ENCODE results near the gene LMBRD2.

The LMBRD2 gene

DNA sequence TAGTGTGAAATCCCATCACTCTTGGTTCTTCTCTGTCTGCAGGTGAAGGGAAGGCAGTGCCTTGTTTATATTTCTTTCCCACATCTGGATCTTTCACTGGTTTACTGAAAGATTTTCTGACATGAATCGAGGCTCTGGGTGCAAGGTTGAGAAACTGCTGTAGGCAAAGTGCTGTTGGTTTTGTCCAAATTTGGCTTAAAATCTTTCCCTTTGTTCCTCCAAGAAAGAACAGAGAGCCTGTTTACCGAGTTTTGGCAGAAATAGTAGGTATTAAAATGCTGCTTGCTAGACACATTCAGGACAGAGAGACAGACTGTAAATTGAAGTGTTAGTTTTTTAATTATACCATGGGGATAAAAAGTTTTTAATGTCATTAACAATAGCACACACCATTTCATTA, 21.7 kb upstream of the LMBRD2 start:
- TF ChIP-seq SIN3A (IDR thresholded peaks at IDR 0.05; ENCODE audit: borderline replicate concordance, insufficient read depth, low read length), result no peak
- TF ChIP-seq FOXP2 (optimal IDR thresholded peaks at IDR 0.05; ENCODE audit: borderline replicate concordance, extremely low read depth, extremely low read length, insufficient read depth), result no peak
- no peak for TF ChIP-seq POLR2AphosphoS5 (IDR thresholded peaks at IDR 0.05; ENCODE audit: low read depth, low read length)
- TF ChIP-seq TAF1 (IDR thresholded peaks at IDR 0.05; ENCODE audit: borderline replicate concordance, insufficient read depth, low read length), result no peak
- TF ChIP-seq, protein P1, sequence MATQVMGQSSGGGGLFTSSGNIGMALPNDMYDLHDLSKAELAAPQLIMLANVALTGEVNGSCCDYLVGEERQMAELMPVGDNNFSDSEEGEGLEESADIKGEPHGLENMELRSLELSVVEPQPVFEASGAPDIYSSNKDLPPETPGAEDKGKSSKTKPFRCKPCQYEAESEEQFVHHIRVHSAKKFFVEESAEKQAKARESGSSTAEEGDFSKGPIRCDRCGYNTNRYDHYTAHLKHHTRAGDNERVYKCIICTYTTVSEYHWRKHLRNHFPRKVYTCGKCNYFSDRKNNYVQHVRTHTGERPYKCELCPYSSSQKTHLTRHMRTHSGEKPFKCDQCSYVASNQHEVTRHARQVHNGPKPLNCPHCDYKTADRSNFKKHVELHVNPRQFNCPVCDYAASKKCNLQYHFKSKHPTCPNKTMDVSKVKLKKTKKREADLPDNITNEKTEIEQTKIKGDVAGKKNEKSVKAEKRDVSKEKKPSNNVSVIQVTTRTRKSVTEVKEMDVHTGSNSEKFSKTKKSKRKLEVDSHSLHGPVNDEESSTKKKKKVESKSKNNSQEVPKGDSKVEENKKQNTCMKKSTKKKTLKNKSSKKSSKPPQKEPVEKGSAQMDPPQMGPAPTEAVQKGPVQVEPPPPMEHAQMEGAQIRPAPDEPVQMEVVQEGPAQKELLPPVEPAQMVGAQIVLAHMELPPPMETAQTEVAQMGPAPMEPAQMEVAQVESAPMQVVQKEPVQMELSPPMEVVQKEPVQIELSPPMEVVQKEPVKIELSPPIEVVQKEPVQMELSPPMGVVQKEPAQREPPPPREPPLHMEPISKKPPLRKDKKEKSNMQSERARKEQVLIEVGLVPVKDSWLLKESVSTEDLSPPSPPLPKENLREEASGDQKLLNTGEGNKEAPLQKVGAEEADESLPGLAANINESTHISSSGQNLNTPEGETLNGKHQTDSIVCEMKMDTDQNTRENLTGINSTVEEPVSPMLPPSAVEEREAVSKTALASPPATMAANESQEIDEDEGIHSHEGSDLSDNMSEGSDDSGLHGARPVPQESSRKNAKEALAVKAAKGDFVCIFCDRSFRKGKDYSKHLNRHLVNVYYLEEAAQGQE (IDR thresholded peaks at IDR 0.05; ENCODE audit: insufficient read depth in 1 of 2, low read depth in 2 of 2, low read length in 2 of 2), result no peak

DNA sequence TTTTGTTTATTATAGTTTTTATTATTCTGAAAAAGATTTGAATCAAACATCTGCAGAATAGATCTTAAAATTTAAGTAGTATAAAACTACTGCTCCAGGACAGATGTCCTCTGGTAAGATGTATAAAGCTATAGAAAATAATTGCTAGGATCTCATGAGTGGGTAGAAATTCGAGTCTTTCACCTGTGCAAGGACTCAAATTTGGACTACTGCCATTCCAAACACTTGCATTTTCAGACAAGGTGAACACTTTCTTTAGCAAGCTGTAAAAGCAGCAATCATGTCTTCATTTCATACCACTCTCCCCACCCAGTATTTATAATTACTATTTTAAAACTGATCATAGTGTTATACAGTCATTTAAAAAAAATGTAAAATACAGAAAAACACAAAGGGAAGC, 20.9 kb upstream of the LMBRD2 start:
- TF ChIP-seq SIN3A (IDR thresholded peaks at IDR 0.05; ENCODE audit: borderline replicate concordance, insufficient read depth, low read length), result no peak
- no peak for TF ChIP-seq POLR2AphosphoS5 (IDR thresholded peaks at IDR 0.05; ENCODE audit: low read depth, low read length)
- TF ChIP-seq, protein P1 (IDR thresholded peaks at IDR 0.05; ENCODE audit: insufficient read depth in 1 of 2, low read depth in 2 of 2, low read length in 2 of 2), result no peak

DNA sequence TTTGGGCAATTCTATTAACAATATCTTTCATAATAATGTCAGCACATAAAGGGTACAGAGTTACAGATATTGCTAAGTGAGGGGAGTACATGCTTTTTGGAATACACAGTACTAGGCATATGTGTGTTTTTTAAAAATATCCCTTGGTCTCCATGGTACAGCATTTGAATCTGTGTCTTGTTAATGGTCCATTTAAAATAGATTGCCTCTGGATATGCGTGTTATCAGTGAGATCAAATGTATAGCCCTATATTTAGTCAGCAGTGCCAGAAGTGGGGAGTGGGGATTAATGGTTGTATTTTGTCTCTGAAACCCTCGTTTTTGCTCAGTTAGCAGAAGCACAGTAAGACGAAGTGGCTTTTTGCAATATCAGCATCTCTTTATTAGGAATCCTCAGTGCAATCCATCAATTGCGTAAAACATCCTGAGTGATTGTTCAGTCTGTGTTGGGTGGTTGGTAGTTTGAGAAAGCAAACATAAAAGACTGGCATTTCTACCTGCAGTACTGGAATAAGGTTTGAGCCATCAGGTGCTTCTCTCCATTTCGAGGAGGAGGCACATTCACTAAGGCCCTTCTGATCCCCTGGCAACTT, 19.2 kb upstream of the LMBRD2 start:
- TF ChIP-seq SIN3A (IDR thresholded peaks at IDR 0.05; ENCODE audit: borderline replicate concordance, insufficient read depth, low read length) (no peak), FOXP2 (optimal IDR thresholded peaks at IDR 0.05; ENCODE audit: borderline replicate concordance, extremely low read depth, extremely low read length, insufficient read depth) (no peak), TAF1 (IDR thresholded peaks at IDR 0.05; ENCODE audit: borderline replicate concordance, insufficient read depth, low read length) (no peak), POLR2AphosphoS5 (IDR thresholded peaks at IDR 0.05; ENCODE audit: low read depth, low read length) (no peak)
- TF ChIP-seq, protein P1 (IDR thresholded peaks at IDR 0.05; ENCODE audit: insufficient read depth in 1 of 2, low read depth in 2 of 2, low read length in 2 of 2), result no peak

DNA sequence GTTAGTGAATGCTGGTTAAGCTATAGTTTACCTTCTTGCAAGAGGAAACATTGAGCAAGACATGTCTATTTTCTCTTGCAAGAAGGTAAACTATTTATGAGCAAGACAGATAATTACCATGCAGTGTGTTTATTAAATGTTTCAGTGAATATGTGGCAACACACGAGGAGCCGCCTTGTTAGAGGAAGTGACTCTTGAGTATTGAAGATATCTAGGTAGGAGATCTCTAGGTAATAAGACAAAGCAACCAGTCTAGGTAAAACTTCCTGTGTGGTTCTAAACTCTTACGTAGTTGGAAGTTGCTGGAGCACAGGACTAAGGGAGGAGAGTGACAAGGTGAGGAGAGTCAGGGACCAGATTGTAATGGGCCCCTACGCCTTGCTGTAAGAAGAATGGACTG, 17.1 kb upstream of the LMBRD2 start:
- TF ChIP-seq TAF1 (IDR thresholded peaks at IDR 0.05; ENCODE audit: borderline replicate concordance, insufficient read depth, low read length), result no peak

DNA sequence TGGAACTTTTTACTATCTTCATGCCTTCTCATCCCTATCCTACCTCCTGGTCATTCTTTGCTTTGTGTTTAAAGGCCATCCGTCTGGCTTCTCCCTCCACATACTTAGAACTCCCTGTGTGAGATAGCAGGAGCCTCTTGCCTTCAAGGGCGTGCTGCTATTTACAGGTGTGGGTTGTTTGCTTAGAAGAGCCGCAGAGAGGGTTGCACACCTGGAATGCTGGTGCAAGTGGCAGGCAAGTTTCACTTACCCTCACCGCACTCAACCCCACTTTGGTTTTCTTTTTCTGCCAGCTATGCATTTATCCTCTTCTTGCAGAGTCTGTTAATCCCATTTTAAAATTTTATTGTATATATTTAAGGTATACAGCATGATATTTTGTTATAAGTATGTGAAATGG, 12.8 kb upstream of the LMBRD2 start:
- TF ChIP-seq TAF1 (IDR thresholded peaks at IDR 0.05; ENCODE audit: borderline replicate concordance, insufficient read depth, low read length) (no peak), FOXP2 (optimal IDR thresholded peaks at IDR 0.05; ENCODE audit: borderline replicate concordance, extremely low read depth, extremely low read length, insufficient read depth) (no peak), SIN3A (IDR thresholded peaks at IDR 0.05; ENCODE audit: borderline replicate concordance, insufficient read depth, low read length) (no peak), POLR2AphosphoS5 (IDR thresholded peaks at IDR 0.05; ENCODE audit: low read depth, low read length) (no peak)
- TF ChIP-seq, protein P1 (IDR thresholded peaks at IDR 0.05; ENCODE audit: insufficient read depth in 1 of 2, low read depth in 2 of 2, low read length in 2 of 2), result no peak

Data from PFSK-1 (cell line).